ENCODE data around the gene OR52J3.

DNA sequence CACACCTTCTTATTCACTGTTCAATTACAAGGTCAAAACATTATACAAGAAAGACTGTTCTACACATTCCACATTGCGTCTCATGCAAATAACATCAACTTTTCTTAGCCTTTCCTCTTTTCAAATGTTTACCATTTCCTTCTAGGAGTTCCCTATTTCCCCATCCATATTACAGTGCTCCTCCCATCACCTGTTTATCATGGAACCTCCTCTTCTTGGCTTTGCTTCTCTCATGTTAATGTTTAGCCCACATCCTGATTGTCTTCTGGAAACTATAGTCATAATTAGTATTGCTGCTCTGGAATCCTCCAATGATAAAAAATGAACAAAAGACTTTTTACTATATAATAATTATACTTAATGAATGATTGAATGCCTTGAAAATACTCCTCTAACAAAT lies 44.3 kb downstream of the OR52J3 start:
- TF ChIP-seq, protein P1, sequence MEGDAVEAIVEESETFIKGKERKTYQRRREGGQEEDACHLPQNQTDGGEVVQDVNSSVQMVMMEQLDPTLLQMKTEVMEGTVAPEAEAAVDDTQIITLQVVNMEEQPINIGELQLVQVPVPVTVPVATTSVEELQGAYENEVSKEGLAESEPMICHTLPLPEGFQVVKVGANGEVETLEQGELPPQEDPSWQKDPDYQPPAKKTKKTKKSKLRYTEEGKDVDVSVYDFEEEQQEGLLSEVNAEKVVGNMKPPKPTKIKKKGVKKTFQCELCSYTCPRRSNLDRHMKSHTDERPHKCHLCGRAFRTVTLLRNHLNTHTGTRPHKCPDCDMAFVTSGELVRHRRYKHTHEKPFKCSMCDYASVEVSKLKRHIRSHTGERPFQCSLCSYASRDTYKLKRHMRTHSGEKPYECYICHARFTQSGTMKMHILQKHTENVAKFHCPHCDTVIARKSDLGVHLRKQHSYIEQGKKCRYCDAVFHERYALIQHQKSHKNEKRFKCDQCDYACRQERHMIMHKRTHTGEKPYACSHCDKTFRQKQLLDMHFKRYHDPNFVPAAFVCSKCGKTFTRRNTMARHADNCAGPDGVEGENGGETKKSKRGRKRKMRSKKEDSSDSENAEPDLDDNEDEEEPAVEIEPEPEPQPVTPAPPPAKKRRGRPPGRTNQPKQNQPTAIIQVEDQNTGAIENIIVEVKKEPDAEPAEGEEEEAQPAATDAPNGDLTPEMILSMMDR (optimal IDR thresholded peaks at IDR 0.05 in 1 of 3, IDR thresholded peaks at IDR 0.05 in 1 of 3, conservative IDR thresholded peaks at IDR 0.05 in 1 of 3; ENCODE audit: extremely low read depth in 1 of 3, insufficient read depth in 2 of 3, low read length in 3 of 3): no peak
- no peak for TF ChIP-seq EZH2 (IDR thresholded peaks at IDR 0.05; ENCODE audit: low read length)

Data from keratinocyte (primary cell).